ENCODE results near the gene BICRA.

GRCh38 chr19:47679251-47679900, 70.4 kb downstream of the BICRA start:
- TF ChIP-seq CTCF (IDR thresholded peaks at IDR 0.05) (no peak), POLR2AphosphoS5 (IDR thresholded peaks at IDR 0.05) (no peak)
